Adipocyte (in vitro differentiated cells): ENCODE results near the gene C22orf23.

Experiments
- DNase-seq: peaks from one replicate; pipeline ENCODE4 v3.0.0-alpha.2; 2015; ENCODE audit warnings: low read depth
- H3K27me3 ChIP-seq: replicated peaks from 2 replicates; pipeline ENCODE4 v1.7.0; 2013; ENCODE audit warnings: mild to moderate bottlenecking, low read length, moderate library complexity; ENCODE audit not compliant: control insufficient read depth, insufficient read depth
- H3K36me3 ChIP-seq: 2 replicates; pipeline ENCODE4 v1.7.0; 2013; ENCODE audit warnings: low read length, mild to moderate bottlenecking, moderate library complexity; ENCODE audit not compliant: control insufficient read depth, insufficient read depth, severe bottlenecking
- H3K4me1 ChIP-seq: 2 replicates; pipeline ENCODE4 v1.7.0; 2013; ENCODE audit warnings: mild to moderate bottlenecking, low read length, moderate library complexity; ENCODE audit not compliant: control insufficient read depth, insufficient read depth
- H3K4me3 ChIP-seq: 2 replicates; pipeline ENCODE4 v1.7.0; 2013; ENCODE audit warnings: mild to moderate bottlenecking, low read length, moderate library complexity
- H3K9ac ChIP-seq: 2 replicates; pipeline ENCODE4 v1.7.0; 2013; ENCODE audit warnings: mild to moderate bottlenecking, low read length, moderate library complexity
- H3K9me3 ChIP-seq: 2 replicates; pipeline ENCODE4 v1.7.0; 2013; ENCODE audit warnings: mild to moderate bottlenecking, low read length, moderate library complexity; ENCODE audit not compliant: control insufficient read depth

Gene C22orf23

DNA sequence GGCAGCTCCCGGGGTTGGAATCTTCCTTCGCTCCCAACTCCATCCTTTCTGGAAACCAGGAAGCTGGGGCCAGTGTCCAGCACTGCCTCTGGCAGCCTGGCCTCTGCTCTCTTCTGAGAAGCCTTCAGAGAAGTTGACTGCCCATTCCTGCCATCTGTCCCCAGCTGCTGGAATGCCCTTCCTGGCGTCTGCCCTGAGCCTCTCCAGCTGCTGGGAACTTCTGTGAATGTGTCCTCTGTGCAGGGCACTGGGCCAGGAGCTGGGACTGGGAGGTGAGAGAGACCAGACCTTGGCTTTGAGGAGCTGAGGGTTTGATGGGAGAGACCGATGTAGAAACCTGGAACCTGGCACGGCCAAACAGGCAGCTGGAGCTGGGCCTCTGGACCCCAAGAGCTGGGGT is 36.9 kb upstream of the C22orf23 start:
- H3K9ac ChIP-seq, result no peak overlapping the region
- DNase-seq, result no peak

GRCh38 chr22:37989146-37990045 is 36.0 kb upstream of the C22orf23 start:
- no peaks in the 10 kb centered on the region for H3K36me3 ChIP-seq
- H3K9me3 ChIP-seq, result no peaks in the 10 kb centered on the region
- H3K9ac ChIP-seq, result no peak overlapping the region
- no peaks in the 10 kb centered on the region for H3K27me3 ChIP-seq
- no peak overlapping the region for H3K4me3 ChIP-seq
- DNase-seq, result no peak
- H3K4me1 ChIP-seq, result no peaks in the 10 kb centered on the region

More for the DNA sequence above, 36.9 kb upstream of the C22orf23 start:
- Histone ChIP-seq H3K36me3 (no peaks in the 10 kb centered on the region), H3K27me3 (no peaks in the 10 kb centered on the region), H3K4me1 (no peaks in the 10 kb centered on the region), H3K4me3 (no peak overlapping the region), H3K9me3 (no peaks in the 10 kb centered on the region)

- no peak for DNase-seq
- no peak overlapping the region for H3K4me3 ChIP-seq
- H3K9me3 ChIP-seq, result no peaks in the 10 kb centered on the region
- no peaks in the 10 kb centered on the region for H3K27me3 ChIP-seq
- peaks cover 14% of the 10 kb centered on the region for H3K4me1 ChIP-seq
- H3K36me3 ChIP-seq, result no peaks in the 10 kb centered on the region
- no peak overlapping the region for H3K9ac ChIP-seq
Observed at GRCh38 chr22:37986371-37986770, 33.0 kb upstream of the C22orf23 start.

DNA sequence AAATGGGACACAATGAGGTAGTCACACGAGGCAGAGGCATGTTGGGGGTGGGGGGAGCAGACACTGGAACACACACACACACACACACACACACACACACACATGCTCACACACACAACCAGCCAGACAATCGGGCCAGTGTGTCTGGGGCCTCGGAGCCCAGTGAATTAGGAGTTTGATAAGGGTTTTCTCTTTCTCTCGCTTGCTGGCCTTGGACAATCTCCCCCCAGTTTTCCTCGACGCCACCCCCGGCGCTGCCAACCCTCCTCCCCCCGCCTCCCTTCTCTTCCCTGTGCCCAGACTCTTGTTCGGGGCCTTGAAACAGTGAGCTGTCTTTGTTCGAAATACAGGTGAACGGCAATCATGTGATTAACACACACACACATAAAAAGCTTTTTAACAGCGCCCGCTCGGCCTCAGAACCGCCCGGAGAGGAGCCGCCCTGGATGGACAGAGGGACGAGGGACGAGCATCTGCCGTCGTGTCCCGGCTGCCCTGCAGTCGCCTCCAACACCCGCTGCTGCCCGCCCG is 32.4 kb upstream of the C22orf23 start:
- H3K4me3 ChIP-seq, result no peak overlapping the region
- peaks cover 18% of the 10 kb centered on the region for H3K4me1 ChIP-seq
- H3K9me3 ChIP-seq, result no peaks in the 10 kb centered on the region
- no peak for DNase-seq
- no peaks in the 10 kb centered on the region for H3K27me3 ChIP-seq
- no peaks in the 10 kb centered on the region for H3K36me3 ChIP-seq
- no peak overlapping the region for H3K9ac ChIP-seq

- no peaks in the 10 kb centered on the region for H3K27me3 ChIP-seq
- H3K4me3 ChIP-seq, result no peak overlapping the region
- H3K9me3 ChIP-seq, result no peaks in the 10 kb centered on the region
- H3K4me1 ChIP-seq, result peaks cover 18% of the 10 kb centered on the region
- H3K36me3 ChIP-seq, result no peaks in the 10 kb centered on the region
- H3K9ac ChIP-seq, result no peak overlapping the region
- DNase-seq, result no peak
Observed at GRCh38 chr22:37985050-37985585, 31.7 kb upstream of the C22orf23 start.

DNA sequence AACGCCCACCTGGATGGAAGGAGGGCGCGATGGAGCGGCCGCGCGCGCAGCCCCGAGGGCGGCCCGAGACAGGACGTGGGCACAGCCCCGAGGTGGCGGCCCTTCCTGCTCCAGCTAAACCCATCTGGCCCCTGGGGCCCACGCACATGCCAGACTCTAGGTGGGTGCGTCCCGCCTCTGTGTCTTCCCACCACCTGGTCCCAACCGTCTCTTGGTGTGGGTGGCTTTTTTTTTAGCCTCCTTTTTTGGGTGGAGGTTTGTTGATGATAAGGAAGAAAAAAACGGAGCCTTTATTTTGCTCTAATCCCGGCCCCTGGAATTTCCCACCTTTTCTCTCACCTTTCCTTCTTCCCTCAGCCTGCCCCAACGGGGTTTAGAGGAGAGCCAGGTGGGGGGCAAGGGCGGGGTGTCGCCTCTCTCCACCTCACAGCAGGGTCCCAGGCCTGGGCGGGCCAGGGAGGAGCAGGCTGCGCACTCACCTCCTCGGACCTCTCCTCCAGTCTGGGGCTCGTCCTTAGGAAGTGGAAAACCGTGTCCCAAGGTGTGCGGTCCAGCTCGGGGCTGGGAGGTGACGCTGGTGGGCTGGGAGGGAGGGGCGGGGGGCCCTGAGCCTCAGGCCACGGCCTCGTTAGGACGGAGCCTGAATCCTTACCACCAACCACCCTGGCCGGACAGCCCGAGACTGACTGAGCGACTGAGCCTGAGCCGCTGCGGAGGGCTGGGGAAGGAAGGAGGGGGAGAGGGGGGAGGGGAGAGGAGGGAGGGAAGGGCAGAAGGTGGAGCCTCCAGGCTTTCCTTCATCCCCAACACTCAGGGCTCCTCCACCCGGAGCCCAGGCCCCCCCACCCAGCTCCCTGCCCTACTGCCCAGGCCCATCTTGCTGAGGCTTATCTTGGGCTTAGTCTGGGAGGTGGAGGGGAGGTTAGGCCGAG is 30.7 kb upstream of the C22orf23 start, which contains the start of gene SOX10:
TSS of gene SOX10 (minus strand) at position 696 of the 932 bp plus-strand sequence. CDS start 771 bp downstream, outside the sequence.
- no peak within 1 kb of the TSS for H3K9ac ChIP-seq
- no peaks in the 10 kb centered on the region for H3K9me3 ChIP-seq
- peaks cover 18% of the 10 kb centered on the region for H3K4me1 ChIP-seq
- no peaks in the 10 kb centered on the region for H3K36me3 ChIP-seq
- no peak within 1 kb of the TSS for H3K4me3 ChIP-seq
- no peaks in the 10 kb centered on the region for H3K27me3 ChIP-seq
- DNase-seq, result no peak

DNA sequence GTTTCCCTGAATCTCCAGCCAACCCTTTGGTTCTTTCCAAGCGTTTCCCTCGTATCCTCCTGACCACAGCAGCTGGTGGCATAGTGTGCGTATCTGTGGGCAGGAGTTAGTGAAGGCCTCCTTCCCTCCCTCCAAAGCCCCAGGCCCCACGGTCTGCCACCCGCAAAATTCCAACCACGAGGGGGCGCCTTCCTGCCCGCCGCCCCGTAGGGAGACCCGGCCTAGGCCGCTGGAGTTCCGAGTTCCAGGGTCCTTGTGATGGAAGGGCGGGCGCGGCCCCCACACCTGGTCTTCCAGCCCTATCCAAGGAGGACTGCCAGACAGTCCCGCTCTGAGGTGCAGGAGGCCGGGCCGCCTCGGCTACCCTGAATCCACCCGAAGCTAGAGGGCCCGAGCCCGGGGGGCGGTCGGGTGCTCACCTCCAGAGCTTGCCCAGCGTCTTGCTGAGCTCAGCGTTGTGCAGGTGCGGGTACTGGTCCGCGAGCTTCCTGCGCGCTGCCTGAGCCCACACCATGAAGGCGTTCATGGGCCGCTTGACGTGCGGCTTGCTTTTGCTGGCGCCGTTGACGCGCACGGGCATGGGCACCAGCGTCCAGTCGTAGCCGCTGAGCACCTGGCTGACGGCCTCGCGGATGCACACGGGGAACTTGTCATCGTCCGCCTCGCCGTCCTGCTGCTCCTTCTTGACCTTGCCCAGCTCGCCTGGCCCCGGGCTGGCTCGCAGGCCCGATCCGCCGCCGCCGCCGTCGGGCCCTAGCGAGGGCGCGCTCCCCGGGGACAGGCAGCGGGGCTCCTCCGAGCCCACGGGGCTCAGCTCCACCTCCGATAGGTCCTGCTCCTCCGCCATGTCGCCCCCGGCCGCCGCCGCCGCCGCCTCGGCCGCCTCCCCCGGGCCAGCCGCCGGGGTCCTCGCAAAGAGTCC is 29.8 kb upstream of the C22orf23 start:
- H3K4me3 ChIP-seq, result no peak overlapping the region
- DNase-seq, result no peak
- H3K9me3 ChIP-seq, result no peaks in the 10 kb centered on the region
- no peak overlapping the region for H3K9ac ChIP-seq
- no peaks in the 10 kb centered on the region for H3K36me3 ChIP-seq
- no peaks in the 10 kb centered on the region for H3K27me3 ChIP-seq
- H3K4me1 ChIP-seq, result peaks cover 18% of the 10 kb centered on the region

- Histone ChIP-seq H3K9ac (no peak overlapping the region), H3K9me3 (no peaks in the 10 kb centered on the region), H3K4me3 (no peak overlapping the region), H3K36me3 (no peaks in the 10 kb centered on the region), H3K27me3 (no peaks in the 10 kb centered on the region), H3K4me1 (peaks cover 18% of the 10 kb centered on the region)
- no peak for DNase-seq
Observed at GRCh38 chr22:37982151-37982785, 28.9 kb upstream of the C22orf23 start.

DNA sequence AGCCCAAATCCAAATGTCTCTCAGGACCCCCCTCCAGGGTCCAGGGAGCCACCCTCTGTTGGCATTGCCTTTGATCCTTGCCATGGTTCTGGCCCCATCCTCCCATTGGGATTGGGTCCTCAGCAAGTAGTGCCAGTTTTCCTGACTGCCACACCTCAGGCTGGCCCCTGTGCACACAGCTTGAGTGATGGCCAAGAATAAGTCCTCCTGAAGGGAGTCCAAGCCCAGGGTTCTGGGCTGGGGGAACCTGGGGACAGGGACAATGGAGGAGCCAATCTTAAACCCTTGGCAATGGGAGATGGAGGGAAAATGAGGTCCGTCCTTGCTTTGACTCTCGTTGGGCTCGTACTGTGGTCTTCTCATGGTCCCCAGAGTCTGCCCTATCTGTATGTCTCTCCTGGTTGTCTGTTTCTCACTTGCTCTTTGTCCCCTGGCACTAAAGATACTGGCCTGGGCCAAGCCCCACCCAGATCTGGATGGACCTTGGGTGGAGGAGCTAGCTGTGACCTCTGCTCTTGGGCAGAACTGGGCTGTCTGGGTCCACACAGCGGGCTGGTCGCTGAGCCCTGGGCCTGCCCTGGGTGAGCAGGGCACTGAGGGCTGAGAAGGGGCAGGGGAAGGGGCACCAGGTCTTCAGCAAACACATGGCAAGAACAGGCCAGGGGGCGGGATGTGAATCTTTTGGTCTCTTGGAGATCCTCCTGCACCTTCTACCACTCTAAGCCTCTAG is 28.0 kb upstream of the C22orf23 start:
- no peaks in the 10 kb centered on the region for H3K9me3 ChIP-seq
- no peaks in the 10 kb centered on the region for H3K27me3 ChIP-seq
- no peak for DNase-seq
- H3K9ac ChIP-seq, result no peak overlapping the region
- no peak overlapping the region for H3K4me3 ChIP-seq
- H3K36me3 ChIP-seq, result no peaks in the 10 kb centered on the region
- peaks cover 18% of the 10 kb centered on the region for H3K4me1 ChIP-seq
